CD8-positive, alpha-beta memory T cell (primary cell): Measurements from ENCODE around the gene SEMA3B. TPM values are rescaled to one million over a fixed set of nuclear protein-coding genes. Genes with fewer than 3 reads are reported as not detected.
"Not testable (repeated sequence)": the region's sequence is repeated elsewhere in the genome, so short reads cannot be mapped to it uniquely, and the experiment has no call there.

Source experiments
- CTCF ChIA-PET: fragments of 350-600 bp; sonication (Branson Sonifier 250); formaldehyde crosslinking; loops from one replicate; lab custom pipeline; 2021; ENCODE audit warnings: antibody characterized with exemption; lab: Charles Lee
- POLR2A ChIA-PET: fragments of 350-600 bp; sonication (Branson Sonifier 250); formaldehyde crosslinking; loops from one replicate; lab custom pipeline; 2021; ENCODE audit warnings: antibody characterized with exemption; lab: Charles Lee
- DNase-seq, 5 donors: peaks; one replicate each; pipeline versions ENCODE4 v3.0.0 to v3.0.0-alpha.2; 2020 to 2022; ENCODE audit warnings: mixed read lengths in 1 of 5
- H3K27ac ChIP-seq: one replicate; pipeline ENCODE4 v1.7.0; 2013; ENCODE audit warnings: low read depth, mild to moderate bottlenecking, low read length, moderate library complexity
- H3K27me3 ChIP-seq: 2 replicates; pipeline ENCODE4 v1.7.0; 2013; ENCODE audit warnings: low read length, mild to moderate bottlenecking; ENCODE audit not compliant: insufficient read depth, poor library complexity, severe bottlenecking
- H3K36me3 ChIP-seq: 2 replicates; pipeline ENCODE4 v1.7.0; 2013; ENCODE audit warnings: mild to moderate bottlenecking, low read length, moderate library complexity; ENCODE audit not compliant: insufficient read depth
- H3K4me1 ChIP-seq: 2 replicates; pipeline ENCODE4 v1.7.0; 2013; ENCODE audit warnings: mild to moderate bottlenecking, low read length, moderate library complexity; ENCODE audit not compliant: insufficient read depth
- H3K4me3 ChIP-seq: 2 replicates; pipeline ENCODE4 v1.7.0; 2013; ENCODE audit warnings: mild to moderate bottlenecking, low read length
- H3K9me3 ChIP-seq: 2 replicates; pipeline ENCODE4 v1.7.0; 2013; ENCODE audit warnings: mild to moderate bottlenecking, low read length
- H3K27ac Mint-ChIP-seq, 8 donors: one replicate each; pipeline ENCODE4 v1.8.0; 2020 to 2021; ENCODE audit warnings: mixed read lengths in 8 of 8, mild to moderate bottlenecking in 6 of 8, inconsistent platforms in 3 of 8, moderate library complexity in 3 of 8
- H3K27me3 Mint-ChIP-seq, 2 donors: one replicate each; pipeline ENCODE4 v1.8.0; 2020 to 2021; ENCODE audit warnings: mixed read lengths in 2 of 2, mild to moderate bottlenecking in 1 of 2, moderate library complexity in 1 of 2
- H3K36me3 Mint-ChIP-seq, 3 donors: one replicate each; pipeline ENCODE4 v1.8.0; 2020 to 2021; ENCODE audit warnings: mixed read lengths in 3 of 3, inconsistent platforms in 1 of 3, mild to moderate bottlenecking in 1 of 3
- H3K4me1 Mint-ChIP-seq, 3 donors: one replicate each; pipeline ENCODE4 v1.8.0; 2020 to 2021; ENCODE audit warnings: mixed read lengths in 3 of 3, inconsistent platforms in 1 of 3, mild to moderate bottlenecking in 1 of 3
- H3K4me3 Mint-ChIP-seq, 7 donors: one replicate each; pipeline ENCODE4 v1.8.0; 2020 to 2021; ENCODE audit warnings: mixed read lengths in 7 of 7, mild to moderate bottlenecking in 6 of 7, moderate library complexity in 4 of 7, inconsistent platforms in 2 of 7
- H3K9me3 Mint-ChIP-seq, 5 donors: one replicate each; pipeline ENCODE4 v1.8.0; 2020 to 2022; ENCODE audit warnings: mixed read lengths in 5 of 5, mild to moderate bottlenecking in 3 of 5, moderate library complexity in 2 of 5, inconsistent platforms in 1 of 5
- polyA plus RNA-seq: library from polyadenylated mRNA; unstranded; fragments of 300-500 nt; fragmentation: Illumina TruSeq; gene quantifications from one replicate; pipeline ENCODE4 v1.2.3, GENCODE V29; 2021
- total RNA-seq, 2 experiments: library from RNA; stranded (reverse); gene quantifications; one replicate each; pipeline ENCODE4 v1.2.3, GENCODE V29; 2021

The SEMA3B gene
- total and polyA plus RNA-seq, 3 experiments from 2014 or later: 0.22 TPM; not detected in 2

DNA sequence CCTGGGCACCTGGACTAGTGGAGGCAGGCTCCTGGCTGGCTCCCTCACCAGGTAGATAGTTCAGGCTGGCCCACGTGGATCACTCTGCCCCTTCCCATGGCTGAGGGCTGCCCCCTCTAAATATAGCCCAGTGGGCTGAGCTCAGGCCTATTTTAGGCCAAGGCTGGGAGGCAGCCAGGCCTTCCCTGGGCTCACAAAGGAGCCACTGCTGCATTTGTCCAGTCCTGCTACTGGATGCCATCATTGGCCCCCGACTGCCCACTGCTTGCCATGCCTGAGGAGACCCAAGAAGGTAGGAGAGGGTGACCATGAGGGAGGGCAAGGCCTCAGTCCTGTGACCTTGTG lies 9.9 kb downstream of the SEMA3B start, which contains the start of gene LSMEM2:
TSS of gene LSMEM2 (plus strand) at position 208 of the 345 bp plus-strand sequence. CDS start at position 235, 27 bp downstream.
- Histone ChIP-seq H3K36me3 (no peaks in the 10 kb centered on the region), H3K4me1 (peaks cover 21% of the 10 kb centered on the region), H3K4me3 (no peak within 1 kb of the TSS), H3K9me3 (no peaks in the 10 kb centered on the region), H3K27me3 (peaks cover 19% of the 10 kb centered on the region), H3K27ac (no peak within 1 kb of the TSS)
- Mint-ChIP-seq H3K36me3 (no peaks in the 10 kb centered on the region), H3K4me1 (peaks cover 15 to 23% (median 19%) of the 10 kb centered on the region in 3 donors), H3K27me3 (peaks cover 24 to 28% of the 10 kb centered on the region in 2 donors), H3K4me3 (no peak within 1 kb of the TSS), H3K27ac (peak within 1 kb of the TSS in 1 of 8 donors; percentile 61), H3K9me3 (no peaks in the 10 kb centered on the region)
- POLR2A ChIA-PET: interaction anchor here (0.5 to 1.4 kb wide), 2 partner anchors 38 to 43 kb away, joined by 3 to 4 read pairs; partner anchors contain the start of gene GNAI2
- CTCF ChIA-PET: interaction anchor here (1.4 to 2.2 kb wide), 3 partner anchors 32 to 87 kb away, joined by 3 to 10 read pairs (median 10); no protein-coding TSS in a partner anchor
- no peak for DNase-seq

GRCh38 chr3:50279255-50280016 lies 10.5 kb downstream of the SEMA3B start:
- Mint-ChIP-seq H3K27me3 (peaks cover 19 to 22% of the 10 kb centered on the region in 2 donors), H3K4me3 (no peak overlapping the region), H3K4me1 (peaks cover 10 to 17% (median 14%) of the 10 kb centered on the region in 3 donors), H3K27ac (no peak overlapping the region), H3K36me3 (no peaks in the 10 kb centered on the region), H3K9me3 (no peaks in the 10 kb centered on the region)
- Histone ChIP-seq H3K27ac (no peak overlapping the region), H3K36me3 (no peaks in the 10 kb centered on the region), H3K9me3 (no peaks in the 10 kb centered on the region), H3K4me3 (no peak overlapping the region), H3K4me1 (peaks cover 15% of the 10 kb centered on the region), H3K27me3 (peaks cover 13% of the 10 kb centered on the region)
- POLR2A ChIA-PET: interaction anchor here (0.5 to 1.4 kb wide), 2 partner anchors 39 to 44 kb away, joined by 3 to 4 read pairs; partner anchors contain the start of gene GNAI2
- no peak for DNase-seq
- CTCF ChIA-PET: interaction anchor here (0.7 to 2.2 kb wide), 5 partner anchors 28 to 87 kb away, joined by 3 to 10 read pairs (median 4); no protein-coding TSS in a partner anchor

DNA sequence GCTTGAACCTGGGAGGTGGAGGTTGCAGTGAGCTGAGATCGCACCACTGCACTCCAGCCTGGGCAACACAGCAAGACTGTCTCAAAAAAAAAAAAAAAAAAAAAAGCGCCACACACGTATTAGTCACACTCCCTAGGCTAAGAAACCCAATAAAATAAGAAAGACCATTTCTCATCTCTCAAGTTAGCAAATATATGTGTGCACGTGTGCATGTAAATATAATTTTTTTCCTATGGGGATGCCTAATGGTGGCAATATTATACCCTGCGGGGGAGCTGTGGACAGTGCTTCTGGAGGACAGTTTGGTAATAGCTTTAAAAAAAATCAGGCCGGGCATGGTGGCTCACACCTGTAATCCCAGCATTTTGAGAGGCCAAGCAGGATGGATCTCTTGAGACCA lies 15.2 kb downstream of the SEMA3B start:
- not testable (repeated sequence) for H3K27me3 Mint-ChIP-seq, H3K4me1 Mint-ChIP-seq, H3K9me3 ChIP-seq, H3K27ac Mint-ChIP-seq, H3K9me3 Mint-ChIP-seq, H3K4me3 ChIP-seq, H3K36me3 ChIP-seq, H3K4me1 ChIP-seq, DNase-seq, H3K4me3 Mint-ChIP-seq, H3K27ac ChIP-seq, H3K27me3 ChIP-seq
- ChIA-PET CTCF (interaction anchor here (1.0 to 1.7 kb wide), 2 partner anchors 14 to 24 kb away, joined by 3 to 5 read pairs; no protein-coding TSS in a partner anchor), POLR2A (interaction anchor here (0.6 to 1.1 kb wide), 2 partner anchors 8 to 76 kb away, joined by 3 read pairs; partner anchors contain the start of gene IFRD2)
- peaks cover 0 to 28% (median 7%) of the 10 kb centered on the region in 3 donors for H3K36me3 Mint-ChIP-seq

- DNase-seq: no peak
- CTCF ChIA-PET: interaction anchor here (1.0 kb wide), 1 partner anchor 92 kb away, joined by 3 read pairs; no protein-coding TSS in a partner anchor
- peaks cover 0 to 42% (median 7%) of the 10 kb centered on the region in 3 donors for H3K36me3 Mint-ChIP-seq
- no peaks in the 10 kb centered on the region for H3K9me3 ChIP-seq
- H3K27ac Mint-ChIP-seq: peak overlapping the region in 1 of 8 donors; percentile 26
- H3K27me3 Mint-ChIP-seq: no peaks in the 10 kb centered on the region
- no peaks in the 10 kb centered on the region for H3K27me3 ChIP-seq
- no peak overlapping the region for H3K27ac ChIP-seq
- H3K36me3 ChIP-seq: peaks cover 6% of the 10 kb centered on the region
- no peaks in the 10 kb centered on the region for H3K9me3 Mint-ChIP-seq
- peaks cover 5 to 6% (median 6%) of the 10 kb centered on the region in 3 donors for H3K4me1 Mint-ChIP-seq
- H3K4me1 ChIP-seq: peaks cover 12% of the 10 kb centered on the region
- no peak overlapping the region for H3K4me3 Mint-ChIP-seq
- no peak overlapping the region for H3K4me3 ChIP-seq
- POLR2A ChIA-PET: no interaction called here
Observed at GRCh38 chr3:50286322-50287227, 17.6 kb downstream of the SEMA3B start.

- CTCF ChIA-PET: interaction anchor here (1.0 kb wide), 1 partner anchor 93 kb away, joined by 3 read pairs; no protein-coding TSS in a partner anchor
Observed at GRCh38 chr3:50287262-50287661, 18.3 kb downstream of the SEMA3B start.

GRCh38 chr3:50288387-50289007 lies 19.6 kb downstream of the SEMA3B start:
- H3K27ac Mint-ChIP-seq: no peak overlapping the region
- Histone ChIP-seq H3K4me1 (peaks cover 21% of the 10 kb centered on the region), H3K9me3 (no peaks in the 10 kb centered on the region), H3K27me3 (no peaks in the 10 kb centered on the region), H3K27ac (no peak overlapping the region), H3K4me3 (no peak overlapping the region), H3K36me3 (peaks cover 6% of the 10 kb centered on the region)
- H3K9me3 Mint-ChIP-seq: no peaks in the 10 kb centered on the region
- no peaks in the 10 kb centered on the region for H3K27me3 Mint-ChIP-seq
- no peak for DNase-seq
- peaks cover 0 to 46% (median 7%) of the 10 kb centered on the region in 3 donors for H3K36me3 Mint-ChIP-seq
- H3K4me1 Mint-ChIP-seq: peaks cover 13 to 17% (median 16%) of the 10 kb centered on the region in 3 donors
- ChIA-PET POLR2A (interaction anchor here (0.5 to 0.6 kb wide), 2 partner anchors 35 to 45 kb away, joined by 3 read pairs; no protein-coding TSS in a partner anchor), CTCF (interaction anchor here (1.0 to 1.3 kb wide), 3 partner anchors 28 to 94 kb away, joined by 3 read pairs; no protein-coding TSS in a partner anchor)
- H3K4me3 Mint-ChIP-seq: peak overlapping the region in 1 of 7 donors; percentile 52

More at GRCh38 chr3:50287262-50287661, 18.3 kb downstream of the SEMA3B start:
- no peaks in the 10 kb centered on the region for H3K9me3 Mint-ChIP-seq
- Histone ChIP-seq H3K4me1 (peaks cover 15% of the 10 kb centered on the region), H3K27ac (no peak overlapping the region), H3K36me3 (peaks cover 6% of the 10 kb centered on the region), H3K4me3 (no peak overlapping the region), H3K27me3 (no peaks in the 10 kb centered on the region), H3K9me3 (no peaks in the 10 kb centered on the region)
- H3K27ac Mint-ChIP-seq: peak overlapping the region in 1 of 8 donors; percentile 48
- no peaks in the 10 kb centered on the region for H3K27me3 Mint-ChIP-seq
- H3K4me3 Mint-ChIP-seq: peak overlapping the region in 1 of 7 donors; percentile 54
- H3K4me1 Mint-ChIP-seq: peaks cover 6 to 8% (median 7%) of the 10 kb centered on the region in 3 donors
- DNase-seq: no peak
- POLR2A ChIA-PET: no interaction called here
- peaks cover 0 to 44% (median 7%) of the 10 kb centered on the region in 3 donors for H3K36me3 Mint-ChIP-seq

DNA sequence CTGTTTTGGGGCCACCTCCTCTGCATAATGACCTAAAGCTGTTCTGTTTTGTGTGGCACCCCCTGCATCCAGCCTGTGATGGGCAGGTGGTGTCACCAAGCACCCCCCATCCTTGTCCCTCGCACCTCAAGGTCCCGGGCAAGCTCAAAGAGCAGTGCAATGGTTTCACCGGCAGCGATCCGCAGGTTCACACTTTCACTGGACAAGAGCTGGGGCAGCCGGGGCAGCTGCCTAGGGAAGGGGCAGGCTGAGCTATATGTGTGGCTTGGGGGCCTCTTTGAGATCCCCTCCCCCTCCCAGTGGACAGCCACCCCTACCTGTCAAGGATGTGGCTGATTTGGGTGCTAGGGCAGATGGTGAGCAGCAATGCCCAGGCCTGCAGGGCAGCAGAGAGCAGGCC lies 20.2 kb downstream of the SEMA3B start:
- POLR2A ChIA-PET: interaction anchor here (0.5 to 0.6 kb wide), 2 partner anchors 35 to 44 kb away, joined by 3 read pairs; no protein-coding TSS in a partner anchor
- H3K27ac ChIP-seq: no peak overlapping the region
- peaks cover 0 to 46% (median 7%) of the 10 kb centered on the region in 3 donors for H3K36me3 Mint-ChIP-seq

More for the DNA sequence above, 20.2 kb downstream of the SEMA3B start:
- peaks cover 13 to 17% (median 16%) of the 10 kb centered on the region in 3 donors for H3K4me1 Mint-ChIP-seq
- CTCF ChIA-PET: interaction anchor here (1.0 to 1.3 kb wide), 2 partner anchors 29 to 94 kb away, joined by 3 read pairs; no protein-coding TSS in a partner anchor
- no peak overlapping the region for H3K27ac Mint-ChIP-seq
- no peaks in the 10 kb centered on the region for H3K27me3 ChIP-seq
- H3K4me1 ChIP-seq: peaks cover 21% of the 10 kb centered on the region
- no peaks in the 10 kb centered on the region for H3K9me3 ChIP-seq
- H3K4me3 ChIP-seq: no peak overlapping the region
- H3K36me3 ChIP-seq: peaks cover 6% of the 10 kb centered on the region
- H3K9me3 Mint-ChIP-seq: no peaks in the 10 kb centered on the region
- peak overlapping the region in 3 of 7 donors; percentile 24 to 52 (median 45) for H3K4me3 Mint-ChIP-seq
- no peaks in the 10 kb centered on the region for H3K27me3 Mint-ChIP-seq
- DNase-seq: no peak
